Activated naive CD4-positive, alpha-beta T cell (primary cell): ENCODE results near the gene DBN1.

Experiments
- DNase-seq, 4 experiments: peaks; one replicate each; lab custom pipeline; 2025; lab: John Stamatoyannopoulos, UW

The DBN1 gene

GRCh38 chr5:177455661-177456590, 17.5 kb downstream of the DBN1 start:
- peak; percentile 88 to 97 (median 94) for DNase-seq

DNA sequence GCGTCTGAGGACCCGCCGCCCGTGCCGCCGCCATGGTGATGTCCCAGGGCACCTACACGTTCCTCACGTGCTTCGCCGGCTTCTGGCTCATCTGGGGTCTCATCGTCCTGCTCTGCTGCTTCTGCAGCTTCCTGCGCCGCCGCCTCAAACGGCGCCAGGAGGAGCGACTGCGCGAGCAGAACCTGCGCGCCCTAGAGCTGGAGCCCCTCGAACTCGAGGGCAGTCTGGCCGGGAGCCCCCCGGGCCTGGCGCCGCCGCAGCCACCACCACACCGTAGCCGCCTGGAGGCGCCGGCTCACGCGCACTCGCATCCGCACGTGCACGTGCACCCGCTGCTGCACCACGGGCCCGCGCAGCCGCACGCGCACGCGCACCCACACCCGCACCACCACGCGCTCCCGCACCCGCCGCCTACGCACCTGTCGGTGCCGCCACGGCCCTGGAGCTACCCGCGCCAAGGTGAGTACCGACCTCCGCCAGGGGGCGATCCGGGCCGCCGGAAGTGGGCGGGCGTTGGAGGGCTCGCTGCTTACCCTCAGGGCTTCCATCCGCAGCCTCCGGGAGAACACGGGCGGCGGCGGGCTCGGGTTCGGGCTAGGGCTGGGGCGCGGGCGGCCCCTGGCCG, 18.3 kb downstream of the DBN1 start:
- DNase-seq, result peak; percentile 80 to 93 (median 87)

DNA sequence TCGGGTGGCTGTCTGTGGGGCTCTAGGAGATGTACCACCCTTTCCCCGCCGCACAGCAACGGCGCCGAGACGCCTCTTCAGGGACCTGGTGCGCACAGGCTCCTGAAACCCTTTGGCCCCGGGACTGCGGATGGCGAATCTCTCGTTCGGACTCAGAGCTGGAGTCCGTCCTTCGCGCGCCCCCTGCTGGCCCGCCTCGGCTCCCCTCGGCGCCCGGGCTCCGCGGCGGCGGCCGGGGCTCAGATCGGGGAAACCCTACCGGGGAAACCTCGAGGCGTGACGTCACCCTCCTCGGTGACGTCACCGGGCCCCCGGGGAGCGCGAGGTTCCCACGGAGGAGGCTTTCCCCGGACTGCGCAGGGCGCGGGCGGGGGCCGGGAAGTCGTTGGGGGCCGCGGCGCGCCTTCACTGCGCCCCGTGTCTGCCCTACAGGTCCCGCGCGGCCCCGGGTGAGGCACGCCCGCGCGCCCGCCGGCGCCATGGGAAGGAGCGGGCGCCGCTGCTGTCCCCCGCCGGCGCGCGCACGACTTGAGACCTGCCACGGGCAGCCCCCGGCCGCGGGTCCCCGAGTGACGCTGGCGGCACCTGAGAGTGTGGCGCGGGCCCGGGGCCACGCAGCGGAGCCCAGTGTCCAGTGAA, 18.9 kb downstream of the DBN1 start:
- peak; percentile 86 to 93 (median 90) for DNase-seq

DNA sequence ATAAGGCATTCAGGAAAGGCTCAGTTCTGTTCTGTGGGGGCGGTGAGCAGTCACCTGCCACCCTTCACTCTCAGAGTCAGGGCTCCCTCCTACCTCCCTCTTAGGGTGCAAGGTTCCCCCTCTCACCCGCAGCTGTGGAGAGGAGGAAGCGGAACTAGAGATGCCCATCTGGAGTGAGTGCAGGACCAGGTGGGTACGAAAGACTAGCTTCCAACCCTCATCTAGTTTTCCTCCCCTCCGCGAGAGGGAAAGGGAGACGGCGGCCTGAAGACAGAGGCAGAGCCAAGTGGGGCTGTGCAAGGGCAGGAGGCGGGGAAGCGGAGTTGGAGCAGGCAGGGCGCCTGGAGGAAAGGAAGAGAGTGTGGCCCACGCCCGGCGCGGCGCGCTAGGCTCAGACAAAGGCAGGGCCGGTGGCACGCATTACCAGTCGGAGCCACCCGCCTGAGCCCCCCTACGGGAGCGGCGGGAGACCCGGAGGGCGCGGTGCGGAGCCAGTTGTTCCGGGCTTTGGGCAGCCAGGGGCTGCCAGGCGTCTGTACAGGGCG, 19.5 kb downstream of the DBN1 start:
- no peak for DNase-seq

- DNase-seq, result no peak
Observed at GRCh38 chr5:177452688-177453638, 20.5 kb downstream of the DBN1 start.

DNA sequence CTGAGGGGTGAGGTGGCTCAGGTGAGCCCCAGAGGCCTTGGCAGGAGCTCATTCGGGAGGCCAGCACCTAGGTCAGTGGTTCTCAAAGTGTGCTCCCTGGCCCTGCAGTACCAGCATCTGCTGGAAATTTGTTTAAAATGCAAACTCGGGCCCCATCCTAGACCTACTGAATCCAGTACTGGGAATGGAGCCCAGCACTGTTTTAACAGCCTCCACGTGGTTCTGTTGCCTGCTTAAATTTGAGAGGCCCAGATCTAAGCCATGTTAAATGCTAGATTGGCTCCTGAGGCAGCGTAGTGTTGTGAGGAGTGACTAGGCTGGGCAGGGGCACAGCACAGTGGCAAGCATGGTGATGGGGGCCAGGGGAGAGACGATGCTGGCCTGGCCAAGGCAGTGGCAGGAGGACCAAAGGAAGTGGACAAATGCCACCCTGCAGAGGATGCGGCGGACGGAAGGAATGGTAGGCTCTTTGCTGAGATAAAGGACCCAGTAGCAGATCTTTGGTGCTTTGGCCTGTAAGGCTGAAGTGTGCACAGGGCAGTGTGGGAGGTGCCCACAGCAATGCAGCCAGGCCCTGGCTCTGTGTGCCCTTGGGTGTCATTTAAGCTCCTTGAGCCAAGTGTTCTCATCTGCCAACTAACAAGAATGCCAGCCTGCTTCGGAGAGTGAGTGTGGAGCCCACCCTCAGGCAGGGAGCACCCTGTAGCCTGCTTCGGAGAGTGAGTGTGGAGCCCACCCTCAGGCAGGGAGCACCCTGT, 22.6 kb downstream of the DBN1 start:
- DNase-seq, result no peak

DNA sequence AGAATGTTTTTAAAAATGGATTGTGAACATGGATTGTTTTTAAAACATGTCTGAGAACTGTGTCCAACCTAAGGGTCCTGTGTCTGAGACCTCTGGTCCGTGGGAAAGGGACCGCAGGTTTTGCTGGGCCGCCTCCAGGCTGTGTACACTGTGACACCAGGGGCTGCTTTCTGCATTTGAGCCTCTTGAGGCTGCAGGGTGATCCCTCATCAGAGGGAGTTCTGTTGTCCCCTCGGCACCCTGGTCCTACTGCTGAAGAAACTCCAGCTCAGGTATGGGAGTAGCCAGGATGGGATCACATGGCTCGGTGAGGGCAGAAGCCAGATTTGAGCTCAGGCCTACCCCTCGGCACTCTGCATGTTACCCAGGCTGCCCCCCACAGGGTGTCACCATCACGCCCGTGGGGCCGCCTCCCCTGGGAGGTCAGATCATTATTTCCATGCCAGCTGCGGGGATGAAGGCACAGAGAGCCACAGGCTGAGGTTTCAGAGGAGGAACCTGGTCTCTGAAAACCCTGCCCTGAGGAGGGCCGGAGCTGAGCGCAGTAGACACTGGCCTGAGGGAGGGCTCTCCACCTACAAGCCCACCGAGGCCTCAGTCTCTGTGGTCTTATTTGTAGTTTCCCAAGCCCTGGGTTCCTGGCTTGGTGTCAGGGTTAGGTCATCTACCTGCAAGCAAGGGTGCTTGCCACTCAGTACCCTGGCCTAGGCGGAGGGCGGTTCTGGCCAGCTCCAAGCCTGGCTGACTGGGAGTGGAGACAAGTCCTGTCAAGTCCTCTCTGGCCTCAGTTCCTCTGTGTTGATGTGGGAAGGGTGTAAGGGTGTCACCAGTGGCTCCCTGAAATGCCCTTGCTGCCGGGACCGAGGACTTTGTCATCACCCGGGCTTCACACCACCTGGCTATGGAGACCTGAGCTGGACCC, 24.0 kb downstream of the DBN1 start:
- DNase-seq, result no peak

DNA sequence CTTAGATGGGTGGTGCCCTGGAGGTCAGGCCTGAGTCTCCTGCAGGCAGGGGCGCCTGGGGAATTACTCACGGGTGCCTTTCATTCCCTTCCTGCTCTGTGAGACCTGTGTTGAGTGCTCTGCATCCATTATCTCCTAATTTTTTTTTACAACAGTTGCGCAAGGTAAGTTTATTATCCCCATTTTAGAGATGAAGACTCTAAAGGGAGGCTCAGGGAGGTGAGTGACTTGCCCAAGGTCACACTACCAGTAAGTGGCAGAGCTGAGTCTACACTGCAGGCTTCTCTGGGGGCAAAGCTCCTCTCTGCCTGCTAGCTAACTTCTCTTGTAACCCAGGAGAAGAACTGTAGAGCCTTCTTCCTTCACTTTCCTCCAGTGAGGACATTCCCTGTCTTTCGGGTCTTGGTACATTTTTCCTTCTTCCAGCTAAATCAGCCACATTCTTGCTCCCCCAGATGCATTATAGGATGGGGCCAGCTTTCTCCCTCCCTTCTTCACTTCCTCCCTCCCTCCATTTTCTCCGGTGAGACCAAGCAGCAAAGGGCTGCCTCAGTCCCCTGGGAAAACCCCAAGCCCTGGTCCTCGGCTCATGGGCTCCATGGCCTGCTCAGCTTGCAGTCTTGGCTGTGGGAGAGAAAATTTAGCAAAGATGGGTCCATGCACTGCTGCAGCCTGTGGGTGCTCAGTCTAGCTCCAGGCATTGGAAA, 25.0 kb downstream of the DBN1 start:
- no peak for DNase-seq

DNA sequence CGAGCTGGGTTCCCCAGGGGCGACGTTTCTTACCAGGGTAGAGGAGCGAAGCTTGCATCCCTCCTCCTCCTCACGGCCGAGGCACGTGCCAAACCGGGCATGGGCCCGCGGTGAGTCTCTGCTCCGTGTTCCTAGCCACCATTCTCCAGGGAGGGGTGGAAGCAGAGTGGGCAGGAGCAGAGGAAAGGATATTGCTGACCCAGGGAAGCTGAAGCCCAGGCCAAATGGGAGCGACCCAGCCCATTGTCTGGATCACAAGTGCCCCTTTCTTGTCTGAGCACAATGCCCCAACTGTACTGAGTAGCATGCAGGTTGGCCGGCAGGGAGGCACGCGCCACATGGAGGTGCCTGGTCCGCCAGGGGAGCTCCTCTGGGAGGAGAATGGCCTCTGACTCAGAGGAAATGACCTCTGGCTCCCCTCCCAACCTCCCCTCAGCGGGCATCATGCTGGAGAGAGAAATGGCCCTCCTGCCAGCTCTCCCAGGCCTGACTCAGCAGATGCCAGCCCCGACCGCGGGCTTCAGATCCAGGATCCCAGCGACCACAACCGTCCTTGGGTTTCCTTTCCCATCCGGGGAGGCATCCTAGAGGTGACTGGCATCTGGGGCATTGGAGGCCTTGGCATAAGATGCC, 25.7 kb downstream of the DBN1 start:
- DNase-seq, result no peak

GRCh38 chr5:177447066-177447610, 26.3 kb downstream of the DBN1 start:
- peak in 3 of 4 experiments; percentile 34 to 70 (median 65) for DNase-seq

GRCh38 chr5:177446200-177447065, 27.0 kb downstream of the DBN1 start, which contains the start of gene PRR7:
TSS of gene PRR7 (plus strand) at chr5:177446814. CDS start at chr5:177455068, 8,254 bp downstream.
- DNase-seq, result peak in 3 of 4 experiments; percentile 35 to 72 (median 56)

DNA sequence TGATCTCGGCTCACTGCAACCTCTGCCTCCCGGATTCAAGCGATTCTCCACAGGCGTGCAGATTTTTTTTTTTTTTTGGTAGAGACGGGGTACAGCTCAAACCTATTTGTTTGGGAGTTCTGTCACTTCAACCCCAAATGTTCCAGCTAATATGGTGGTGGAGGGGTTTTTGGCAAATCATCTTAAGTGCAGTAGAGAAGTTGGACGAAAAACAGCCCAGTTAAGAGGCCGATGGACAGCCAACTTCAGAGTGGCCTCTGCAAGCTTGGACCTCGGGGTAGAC, 27.6 kb downstream of the DBN1 start:
- DNase-seq, result no peak

DNA sequence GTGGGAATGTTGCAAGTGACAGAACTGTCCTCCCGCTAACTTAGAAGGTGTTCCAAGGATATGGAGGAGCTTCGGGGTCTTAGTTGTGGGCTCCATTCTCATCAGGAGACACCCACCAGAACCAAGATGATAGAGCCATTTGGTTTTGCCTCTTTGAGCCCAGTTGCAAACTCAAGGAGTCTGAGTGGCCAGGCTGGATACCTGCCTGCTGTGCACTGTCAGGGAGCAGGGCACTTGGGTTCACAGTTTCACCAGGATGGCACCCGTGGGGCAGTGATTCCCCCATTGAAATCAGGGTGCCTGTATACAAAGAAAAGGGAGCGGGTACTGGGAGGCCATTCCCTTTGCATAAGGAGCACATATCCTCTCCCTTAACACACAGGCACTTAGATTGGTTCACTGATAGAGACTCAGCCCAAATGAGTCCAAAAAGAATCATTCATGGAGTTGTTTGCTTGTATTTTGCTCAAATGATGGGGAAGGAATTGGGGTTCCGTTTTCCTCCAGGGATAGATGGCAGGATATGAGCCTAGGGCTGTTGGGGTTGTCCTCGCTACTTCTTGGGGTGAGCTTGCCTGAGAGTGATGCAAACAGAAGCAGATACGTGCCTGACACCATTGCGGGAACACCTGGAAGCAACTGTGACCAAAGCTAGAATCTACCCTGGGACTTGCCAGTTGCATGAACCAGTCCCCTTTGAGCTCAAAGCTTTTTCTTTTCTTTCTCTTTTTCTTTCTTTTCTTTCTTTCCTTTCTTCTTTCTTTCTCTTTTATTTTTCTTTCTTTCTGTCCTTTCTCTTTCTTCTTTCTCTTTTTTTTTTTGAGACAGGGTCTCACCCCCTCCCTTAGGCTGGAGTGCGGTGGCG, 28.1 kb downstream of the DBN1 start:
- no peak for DNase-seq

- DNase-seq, result no peak
Observed at GRCh38 chr5:177444106-177445051, 29.1 kb downstream of the DBN1 start.
